ENCODE measurements around the gene SLC41A3. TPM values are rescaled to one million over a fixed set of nuclear protein-coding genes. Genes with fewer than 3 reads are reported as not detected.
"Not testable (repeated sequence)": the region's sequence is repeated elsewhere in the genome, so short reads cannot be mapped to it uniquely, and the experiment has no call there.

The SLC41A3 gene
- polyA plus RNA-seq, 1 donor, result 72.0 TPM

DNA sequence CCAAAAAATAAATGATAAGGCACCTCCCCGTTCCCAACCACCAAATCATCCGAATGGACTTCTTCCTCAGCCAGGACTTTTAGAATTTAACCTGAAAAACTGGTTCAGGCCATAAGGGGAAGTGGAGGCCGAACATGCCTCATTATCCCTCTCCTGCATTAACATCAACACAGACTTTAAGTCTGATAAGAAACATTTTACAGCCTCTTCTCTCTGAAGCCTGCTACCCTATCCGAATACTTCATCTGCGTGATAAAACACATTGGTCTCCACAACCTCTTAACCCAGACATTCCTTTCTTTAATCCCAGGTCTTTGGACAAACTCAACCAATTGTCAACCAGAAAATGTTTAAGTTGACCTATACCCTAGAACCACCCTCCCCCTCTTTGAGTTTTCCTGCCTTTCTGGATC is 850 bp upstream of the SLC41A3 start:
- DNase-seq, result no peak

- peak; percentile 38 for DNase-seq
These were observed 412 bp downstream of the SLC41A3 start for GRCh38 chr3:126083511-126083912.

DNA sequence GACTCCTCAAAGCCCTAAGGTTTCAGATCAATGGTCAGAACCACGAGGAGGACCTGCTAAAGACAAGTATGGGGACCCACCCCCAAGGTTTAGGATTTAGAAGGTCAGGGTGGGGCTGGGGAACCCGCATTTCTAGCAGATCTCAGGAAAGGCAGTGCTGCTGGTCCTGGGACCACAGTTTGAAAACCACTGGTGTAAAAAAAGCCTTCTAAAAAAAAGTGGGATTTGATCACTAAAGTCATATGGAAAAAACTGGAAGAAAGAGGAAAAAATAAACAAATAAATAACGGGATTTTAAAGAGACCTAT is 832 bp downstream of the SLC41A3 start:
- DNase-seq, result no peak

- DNase-seq, result no peak
These were observed 1.4 kb downstream of the SLC41A3 start for GRCh38 chr3:126082362-126083137.

- DNase-seq, result no peak
These were observed 2.1 kb downstream of the SLC41A3 start for GRCh38 chr3:126081618-126082361.

DNA sequence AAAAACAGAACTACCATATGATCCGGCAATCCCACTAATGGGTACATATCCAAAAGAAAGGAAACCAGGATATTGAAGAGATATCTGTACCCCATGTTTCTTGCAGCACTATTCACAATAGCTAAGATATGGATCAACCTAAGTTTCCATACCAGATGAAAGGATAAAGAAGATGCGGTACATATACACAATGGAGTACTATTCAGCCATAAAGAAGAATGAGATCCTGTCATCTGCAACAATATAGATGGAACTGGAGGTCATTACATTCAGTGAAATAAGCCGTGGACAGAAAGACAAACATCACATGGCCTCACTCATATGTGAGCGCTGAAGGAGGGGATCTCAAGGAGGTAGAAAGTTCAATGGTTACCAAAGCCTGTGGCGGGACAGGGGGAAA is 3.0 kb downstream of the SLC41A3 start:
- no peak for DNase-seq

DNA sequence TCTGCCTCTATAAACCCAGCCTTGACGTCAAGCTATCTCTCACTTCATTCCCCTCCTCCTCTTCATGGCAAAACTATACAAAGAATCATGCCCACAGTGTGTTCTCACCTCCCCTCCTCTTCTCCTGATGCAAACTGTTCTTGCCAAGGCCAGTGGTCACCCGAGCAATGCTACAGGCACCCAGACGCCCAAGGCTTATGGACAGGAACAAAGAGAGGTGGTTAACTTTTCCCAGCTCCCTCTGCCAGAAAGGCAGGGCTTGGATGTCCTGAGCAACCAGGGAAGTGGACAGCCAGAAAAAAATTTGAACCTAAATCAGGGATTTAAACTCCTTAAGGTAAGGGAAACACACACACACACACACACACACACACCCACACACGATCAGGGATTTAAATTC is 5.1 kb downstream of the SLC41A3 start:
- no peak for DNase-seq

DNA sequence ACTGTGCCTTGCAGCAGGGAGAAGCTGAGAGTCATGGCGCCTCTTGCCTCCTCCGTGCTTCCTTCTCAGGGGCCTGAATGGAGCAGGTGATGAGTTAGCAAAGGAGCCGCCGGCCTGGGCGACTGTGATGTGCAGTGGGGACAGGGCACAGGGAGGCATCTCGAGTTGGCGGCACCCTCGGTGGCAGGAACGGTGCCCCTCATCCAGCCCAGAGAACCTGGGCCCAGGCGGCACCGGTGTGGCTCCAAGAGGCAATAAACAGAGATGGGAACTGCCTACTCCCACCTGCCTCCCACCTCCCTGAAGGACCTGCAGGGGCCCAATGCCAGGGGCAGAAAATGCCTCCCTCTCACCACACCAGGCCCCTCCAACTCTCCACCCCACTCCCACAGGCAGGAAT is 6.2 kb downstream of the SLC41A3 start:
- no peak for DNase-seq

GRCh38 chr3:126076140-126076539 is 7.8 kb downstream of the SLC41A3 start:
- DNase-seq, result no peak

DNA sequence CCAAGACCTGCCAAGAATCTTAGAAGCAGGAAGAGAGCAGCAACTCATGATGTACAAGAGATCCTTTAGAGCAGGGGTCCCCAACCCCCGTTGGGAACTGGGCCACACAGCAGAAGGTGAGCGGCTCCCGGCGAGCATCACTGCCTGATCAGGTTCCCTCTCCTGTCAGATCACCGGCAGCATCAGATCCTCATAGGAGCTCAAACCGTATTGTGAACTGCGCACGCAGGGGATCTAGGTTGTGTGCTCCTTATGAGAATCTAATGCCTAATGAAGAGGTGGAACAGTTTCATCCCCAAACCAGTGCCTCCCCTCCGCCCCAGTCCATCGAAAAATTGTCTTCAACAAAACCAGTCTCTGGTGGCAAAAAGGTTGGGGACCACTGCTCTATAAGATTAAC is 13.8 kb downstream of the SLC41A3 start:
- no peak for DNase-seq

GRCh38 chr3:126067959-126068358 is 16.0 kb downstream of the SLC41A3 start:
- DNase-seq, result no peak

DNA sequence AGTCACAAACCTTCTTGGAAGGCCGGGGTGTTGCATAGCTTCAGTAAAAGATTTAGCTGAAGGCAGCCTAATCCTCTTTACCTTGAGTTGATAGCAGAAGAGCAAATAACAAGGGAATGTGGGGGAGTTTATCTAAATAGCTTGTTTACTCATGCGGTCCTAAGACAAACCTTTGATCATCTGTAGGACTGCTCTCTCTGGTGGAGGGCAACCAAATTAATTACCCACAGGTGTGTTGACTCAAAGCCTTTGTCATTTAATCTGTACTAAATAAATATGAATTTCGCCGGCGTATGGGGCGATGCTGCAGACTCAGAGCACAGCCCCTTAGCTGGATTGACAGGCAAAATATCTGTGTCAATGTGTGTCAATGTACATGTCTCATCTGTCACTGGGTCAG is 17.2 kb downstream of the SLC41A3 start:
- not testable (repeated sequence) for DNase-seq

DNA sequence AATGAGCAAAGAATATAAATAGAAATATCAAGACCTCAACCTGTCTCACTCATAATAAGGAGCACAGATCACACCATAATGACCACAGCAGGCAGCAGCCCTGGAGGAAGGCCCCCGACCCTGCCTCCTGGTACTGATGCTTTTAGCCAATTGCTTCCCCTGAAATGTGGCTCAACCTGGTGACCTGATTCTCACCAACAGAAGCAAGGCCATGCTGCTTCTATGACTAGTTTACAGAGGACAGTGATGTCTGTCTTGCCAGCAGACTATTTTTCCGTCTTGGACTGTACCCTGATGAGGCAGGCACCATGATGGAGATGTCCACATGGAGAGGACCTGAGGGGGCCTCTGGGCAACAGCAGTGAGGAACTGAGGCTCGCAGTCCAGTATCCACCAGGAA is 18.0 kb downstream of the SLC41A3 start:
- DNase-seq, result no peak

DNA sequence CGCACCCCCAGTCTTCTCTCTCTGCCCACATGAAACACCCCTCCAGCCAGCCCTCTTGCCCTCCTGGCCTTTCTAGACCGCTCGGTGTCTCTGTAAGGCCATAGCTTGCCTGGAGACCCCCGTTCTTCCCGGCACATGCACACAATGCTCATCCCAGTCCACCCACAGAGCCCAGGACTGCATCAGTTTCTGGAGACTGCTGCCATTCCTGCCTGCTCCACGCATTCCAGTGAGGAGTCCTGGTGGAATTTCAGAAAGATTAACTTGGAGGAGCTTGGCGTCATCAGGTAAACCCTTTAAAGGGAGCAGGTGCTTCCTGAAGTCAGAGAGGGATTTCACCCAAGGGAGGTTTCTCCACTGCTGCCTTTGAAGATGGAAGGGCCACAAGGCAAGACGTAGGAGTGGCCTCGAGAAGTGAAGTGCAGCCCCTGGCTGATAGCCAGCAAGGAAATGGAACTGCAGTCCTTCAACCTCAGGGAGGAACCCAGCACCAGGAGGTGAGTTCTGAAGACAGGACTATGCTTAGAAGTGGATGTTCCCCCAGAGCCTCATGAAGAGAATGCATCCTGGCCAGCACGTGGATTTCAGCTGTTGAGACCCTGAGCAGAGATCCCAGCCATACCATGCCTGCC is 19.2 kb downstream of the SLC41A3 start:
- no peak for DNase-seq

GRCh38 chr3:126063358-126063965 is 20.5 kb downstream of the SLC41A3 start:
- DNase-seq, result no peak

DNA sequence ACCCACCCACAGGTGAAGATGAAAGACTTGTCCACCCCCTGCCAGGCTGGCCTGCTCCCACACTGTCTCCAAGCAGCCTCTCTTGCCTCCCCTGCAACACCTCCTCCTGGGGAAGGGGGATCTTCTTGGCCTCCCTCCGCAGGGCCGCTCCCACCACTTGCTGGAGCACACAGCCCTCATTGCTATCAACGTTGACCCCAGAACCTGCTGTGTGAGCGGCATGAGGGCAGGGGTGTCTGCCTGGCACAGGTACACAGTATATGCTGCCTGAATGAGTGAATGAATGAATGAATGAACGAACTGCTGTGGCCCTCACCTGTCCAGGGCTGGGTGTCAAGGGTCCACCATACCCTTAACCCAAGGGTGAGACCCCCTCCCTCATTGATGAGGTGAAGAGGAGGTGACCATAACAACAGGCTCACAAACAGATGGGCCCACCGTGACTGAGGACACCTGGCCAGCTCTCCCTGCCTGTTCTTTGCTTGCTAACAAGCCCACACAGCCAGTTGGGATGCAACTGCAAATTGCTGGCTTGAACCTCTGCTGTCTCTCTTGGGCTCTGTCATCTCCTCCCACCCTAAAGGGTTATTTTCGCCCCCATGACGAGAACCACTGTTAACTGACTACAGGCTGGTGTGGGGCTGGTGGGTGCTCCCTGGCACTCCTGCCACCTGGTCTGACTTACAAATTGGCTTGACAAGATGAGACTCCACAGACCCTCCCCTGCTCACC is 22.5 kb downstream of the SLC41A3 start:
- no peak for DNase-seq

DNA sequence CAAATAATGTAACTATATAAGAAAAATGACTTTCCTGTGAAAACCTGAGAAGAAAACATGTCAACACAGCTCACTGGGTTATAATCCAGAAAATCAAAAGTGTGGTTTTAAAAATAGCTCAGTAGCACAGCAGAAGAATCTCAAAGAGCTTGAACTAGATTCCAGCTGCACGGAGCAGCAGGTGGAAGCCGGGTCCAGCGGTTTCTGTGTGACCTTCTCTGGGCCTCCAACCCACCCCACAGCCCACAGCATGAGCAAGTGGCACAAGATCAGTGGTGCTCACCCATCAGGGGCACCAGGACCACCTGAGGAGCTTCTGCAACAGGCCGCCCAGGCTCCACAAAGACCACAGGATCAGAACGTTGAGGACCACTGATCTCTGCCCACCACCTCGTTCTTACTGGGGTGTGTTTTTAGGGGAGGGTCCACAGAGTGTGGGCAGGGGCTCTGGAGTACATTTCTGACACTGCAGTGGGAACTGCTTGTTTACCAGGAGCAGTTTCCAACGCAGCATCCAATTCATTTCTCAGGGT is 23.2 kb downstream of the SLC41A3 start:
- no peak for DNase-seq

GRCh38 chr3:126058666-126059065 is 25.3 kb downstream of the SLC41A3 start:
- no peak for DNase-seq

GRCh38 chr3:126057936-126058335 is 26.0 kb downstream of the SLC41A3 start:
- no peak for DNase-seq

GRCh38 chr3:126057501-126057819 is 26.5 kb downstream of the SLC41A3 start:
- no peak for DNase-seq

DNA sequence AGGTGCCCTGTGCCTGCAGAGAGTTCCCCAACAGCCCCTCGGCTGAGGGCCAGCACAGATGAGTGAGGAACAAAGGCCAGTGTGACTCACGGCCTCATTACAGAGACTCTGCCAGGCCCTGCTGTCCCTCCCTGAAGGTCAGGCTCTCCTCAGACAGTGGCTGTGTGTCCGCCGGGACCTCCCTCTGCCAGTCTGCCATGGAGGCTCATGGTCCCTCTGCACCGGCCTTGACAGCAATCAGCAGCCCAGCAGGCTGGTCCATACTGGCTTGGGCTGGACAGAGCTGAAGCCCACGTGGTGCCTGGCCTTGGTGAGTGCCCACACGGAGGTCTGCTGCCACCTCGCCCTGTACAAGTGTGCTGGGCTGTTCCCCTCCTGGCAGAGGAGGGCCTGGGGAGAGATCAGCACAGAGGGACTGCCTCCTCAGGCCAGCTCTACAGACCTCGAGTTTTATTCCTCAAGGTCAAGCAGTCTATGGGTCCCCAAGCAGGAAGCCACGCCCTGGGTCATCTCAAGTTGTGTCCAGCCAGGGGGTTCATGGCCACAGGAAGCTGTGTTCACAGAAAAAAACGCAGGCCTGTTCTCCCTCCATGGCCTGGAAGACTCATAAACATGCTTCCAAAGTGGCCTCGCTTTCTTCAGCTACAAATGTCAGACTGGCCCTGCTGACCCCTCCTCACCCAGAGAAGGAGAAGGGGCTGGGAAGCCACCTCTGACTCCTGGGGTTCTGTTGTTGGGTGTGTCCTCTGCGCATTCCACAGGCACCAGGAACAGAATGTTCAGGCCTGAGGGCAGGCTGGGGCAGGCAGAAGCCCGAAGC is 27.0 kb downstream of the SLC41A3 start:
- DNase-seq, result no peak

Data from left kidney (tissue), 2 donors.